Activated CD8-positive, alpha-beta memory T cell treated with anti-CD3 and anti-CD28 coated beads for 36 hours (primary cell): Measurements from ENCODE around the gene RTL10. TPM values are rescaled to one million over a fixed set of nuclear protein-coding genes. Genes with fewer than 3 reads are reported as not detected.

Experiments used
- CTCF ChIA-PET: fragments of 350-600 bp; sonication (Branson Sonifier 250); formaldehyde crosslinking; loops from one replicate; lab custom pipeline; 2021; ENCODE audit warnings: antibody characterized with exemption; lab: Charles Lee
- POLR2A ChIA-PET: fragments of 350-600 bp; sonication (Branson Sonifier 250); formaldehyde crosslinking; loops from one replicate; lab custom pipeline; 2021; ENCODE audit warnings: antibody characterized with exemption; lab: Charles Lee
- total RNA-seq, 2 experiments: library from RNA; stranded (reverse); gene quantifications; one replicate each; pipeline ENCODE4 v1.2.3, GENCODE V29; 2021

The RTL10 gene, protein sequence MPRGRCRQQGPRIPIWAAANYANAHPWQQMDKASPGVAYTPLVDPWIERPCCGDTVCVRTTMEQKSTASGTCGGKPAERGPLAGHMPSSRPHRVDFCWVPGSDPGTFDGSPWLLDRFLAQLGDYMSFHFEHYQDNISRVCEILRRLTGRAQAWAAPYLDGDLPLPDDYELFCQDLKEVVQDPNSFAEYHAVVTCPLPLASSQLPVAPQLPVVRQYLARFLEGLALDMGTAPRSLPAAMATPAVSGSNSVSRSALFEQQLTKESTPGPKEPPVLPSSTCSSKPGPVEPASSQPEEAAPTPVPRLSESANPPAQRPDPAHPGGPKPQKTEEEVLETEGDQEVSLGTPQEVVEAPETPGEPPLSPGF
- 10 to 100 TPM; 17.9 to 20.6 TPM for total RNA-seq

DNA sequence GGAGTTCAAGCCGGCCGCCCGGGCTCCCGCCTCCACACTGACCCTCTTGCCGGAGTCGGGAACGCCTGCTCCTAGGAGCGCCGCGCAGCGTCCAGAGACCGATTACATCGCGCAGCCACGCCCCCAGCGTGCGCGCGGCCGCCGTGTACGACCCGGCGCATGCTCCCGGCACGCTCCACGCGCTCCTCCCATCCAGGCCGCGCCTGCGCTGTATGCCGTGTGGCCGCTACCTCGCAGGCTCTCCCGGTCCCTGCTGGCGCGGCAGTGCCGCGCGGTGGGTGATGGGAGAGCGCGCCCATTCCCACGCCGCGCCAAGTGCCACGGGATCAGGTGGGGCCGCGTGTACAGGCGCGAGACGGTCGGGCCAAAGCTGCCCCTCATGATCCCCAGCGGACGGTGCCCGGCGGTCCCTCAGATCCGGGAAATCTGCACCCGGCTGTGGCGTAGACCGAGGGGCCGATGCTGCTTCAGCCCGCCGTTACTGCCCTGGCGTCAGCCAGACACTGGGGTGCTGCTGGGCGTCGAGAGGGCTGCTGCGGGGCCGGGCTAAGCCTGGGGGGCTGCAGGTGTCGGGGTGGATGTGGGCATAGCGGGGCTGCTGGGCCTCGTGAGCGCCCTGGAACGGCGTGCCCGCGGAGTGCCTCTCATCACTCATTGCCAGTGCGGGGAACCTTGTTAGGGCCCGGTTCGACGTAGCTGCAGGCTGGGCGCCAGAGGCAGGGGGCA is at the start of gene RTL10, which contains the start of gene GNB1L:
RTL10 (minus strand) TSS at position 97 of the 726 bp plus-strand sequence. CDS start 2,613 bp downstream, outside the sequence.
GNB1L (minus strand) TSS at position 97 of the 726 bp plus-strand sequence. CDS start 33,519 bp downstream, outside the sequence.
- CTCF ChIA-PET, result interaction anchor here (0.8 to 2.3 kb wide), 8 partner anchors 37 to 246 kb away, joined by 3 to 7 read pairs (median 4); no protein-coding TSS in a partner anchor
- POLR2A ChIA-PET, result interaction anchor here (1.0 to 3.6 kb wide), 4 partner anchors 10 to 87 kb away, joined by 3 to 35 read pairs (median 4); partner anchors contain the start of genes COMT and TXNRD2

DNA sequence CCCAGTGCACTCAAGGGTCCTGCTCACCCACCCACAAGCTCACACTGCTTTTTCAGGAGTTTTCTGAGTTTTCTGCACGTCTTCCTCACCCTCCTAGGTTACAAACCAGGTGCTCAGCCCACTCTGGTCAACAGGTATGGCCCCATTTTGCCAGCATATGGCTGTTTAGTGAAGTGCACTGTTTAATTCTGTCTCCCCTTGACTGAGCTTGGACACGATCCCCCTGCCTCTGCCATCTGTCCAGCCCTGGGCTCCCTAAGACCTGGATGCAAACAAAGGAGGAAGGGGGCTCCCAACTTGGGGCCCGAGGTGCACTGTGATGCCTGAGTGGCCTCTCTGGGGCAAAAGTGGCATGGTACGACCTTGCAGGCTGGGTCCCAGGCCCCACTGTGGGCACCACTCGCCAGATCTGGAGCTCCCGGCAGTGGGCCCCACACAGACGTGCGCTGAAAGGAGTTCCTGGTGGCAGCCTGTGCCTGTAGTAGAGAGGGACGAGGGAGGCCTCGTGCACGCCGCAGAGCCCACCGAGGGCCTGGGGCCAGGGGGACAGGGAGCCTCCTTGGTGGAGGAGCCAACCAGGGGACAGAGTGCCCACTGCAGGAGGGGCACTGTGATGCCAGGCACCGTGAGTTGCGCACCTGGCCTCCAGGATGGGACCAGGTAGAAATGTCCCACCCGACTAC is 49.6 kb upstream of the RTL10 start:
- ChIA-PET POLR2A (no interaction called here), CTCF (interaction anchor here (0.9 to 2.5 kb wide), 2 partner anchors 173 to 174 kb away, joined by 3 to 13 read pairs; no protein-coding TSS in a partner anchor)

DNA sequence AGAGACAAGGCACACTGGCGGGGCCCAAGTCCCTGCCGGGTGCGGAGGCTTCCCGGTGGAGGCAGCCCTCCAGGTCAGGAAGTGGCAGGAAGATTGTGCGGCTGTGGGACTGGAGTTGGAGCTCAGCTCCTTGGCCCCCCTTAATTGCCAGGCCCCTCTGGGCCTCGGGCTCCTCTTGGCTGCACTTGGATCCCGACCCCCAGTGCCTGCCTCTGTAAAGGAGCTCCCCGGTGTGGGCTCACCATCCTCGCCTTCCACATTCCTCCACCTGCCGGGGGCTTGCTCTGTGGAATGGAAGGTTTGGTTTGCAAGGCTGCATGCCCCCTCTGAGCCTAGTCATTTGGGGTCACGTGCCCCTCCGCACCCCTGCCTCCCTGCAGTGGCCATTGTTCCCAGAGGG is 48.8 kb upstream of the RTL10 start:
- ChIA-PET CTCF (interaction anchor here (0.9 kb wide), 2 partner anchors 8 to 173 kb away, joined by 3 read pairs; no protein-coding TSS in a partner anchor), POLR2A (no interaction called here)

DNA sequence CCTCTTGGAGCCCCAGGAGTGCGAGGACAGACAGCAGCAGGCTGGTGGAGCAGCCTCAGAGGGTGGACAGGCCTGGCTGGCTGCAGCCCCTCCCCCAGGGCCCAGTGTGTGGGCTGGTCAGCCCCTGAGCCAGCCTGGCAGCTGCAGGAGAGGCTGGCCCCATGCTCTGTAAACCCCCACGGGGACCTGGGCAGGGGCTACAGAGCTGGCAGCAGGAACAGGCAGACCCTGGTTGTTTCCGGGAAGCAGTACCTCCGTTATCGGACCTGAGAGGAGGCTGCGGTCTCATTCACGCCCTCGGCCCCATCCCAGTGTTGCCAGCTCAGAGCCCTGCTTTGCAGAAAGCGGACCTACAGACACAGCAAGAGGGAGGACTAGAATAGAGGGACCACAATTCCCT is 48.4 kb upstream of the RTL10 start:
- CTCF ChIA-PET, result interaction anchor here (0.9 kb wide), 2 partner anchors 9 to 172 kb away, joined by 3 read pairs; no protein-coding TSS in a partner anchor
- POLR2A ChIA-PET, result no interaction called here

DNA sequence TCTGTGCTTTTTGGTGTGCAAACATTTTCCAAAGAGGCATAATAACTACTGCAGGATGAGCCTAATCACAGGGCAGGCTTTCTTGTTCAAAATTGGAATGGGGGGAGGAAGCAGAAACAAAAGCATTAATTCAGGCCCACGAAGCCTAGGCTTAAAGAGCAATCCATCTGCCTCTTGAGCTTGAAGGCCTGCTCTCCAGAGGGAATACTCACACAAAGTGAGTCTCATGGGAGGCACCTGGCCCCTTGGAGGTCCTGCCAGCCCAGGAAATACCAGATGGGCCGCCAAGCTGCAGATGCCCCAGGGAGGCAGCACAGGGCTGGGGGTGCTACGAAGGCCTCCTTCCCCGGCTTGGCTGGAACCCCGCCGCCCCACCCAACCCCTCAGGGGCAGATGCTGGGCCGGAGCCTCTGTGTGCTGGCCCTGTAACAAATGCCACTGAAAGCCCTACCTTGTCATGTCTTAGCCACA is 47.6 kb upstream of the RTL10 start:
- POLR2A ChIA-PET, result no interaction called here
- CTCF ChIA-PET, result no interaction called here

DNA sequence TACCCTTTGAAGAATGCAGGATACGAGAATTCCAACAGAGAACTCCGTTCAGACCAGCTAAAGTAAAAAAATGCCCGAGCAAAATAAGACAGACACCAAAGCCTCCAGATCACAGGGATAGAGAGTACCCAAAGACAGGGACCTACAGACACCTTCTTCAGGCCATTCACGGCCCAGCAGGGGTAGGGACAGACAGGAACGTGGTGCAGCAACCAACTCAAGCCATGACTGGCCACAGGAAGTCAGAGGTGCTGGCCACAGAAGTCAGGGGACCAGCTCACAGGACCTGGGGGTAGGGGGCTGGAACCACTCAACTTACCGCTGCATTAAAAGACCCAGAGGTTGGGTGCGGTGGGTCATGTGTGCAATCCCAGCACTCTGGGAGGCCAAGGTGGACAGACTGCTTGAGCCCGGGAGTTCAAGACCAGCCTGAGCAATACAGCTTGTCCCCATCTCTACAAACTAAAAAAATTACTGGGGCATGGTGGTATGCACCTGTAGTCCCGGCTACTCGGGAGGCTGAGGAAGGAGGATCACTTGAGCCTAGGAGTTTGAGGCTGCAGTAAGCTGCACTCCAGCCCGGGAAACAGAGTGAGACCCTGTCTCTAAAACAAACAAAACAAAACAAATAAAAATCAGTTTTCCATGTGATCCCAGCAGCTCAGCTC is 47.0 kb upstream of the RTL10 start:
- POLR2A ChIA-PET, result no interaction called here
- CTCF ChIA-PET, result interaction anchor here (0.9 to 1.4 kb wide), 2 partner anchors 8 to 171 kb away, joined by 4 to 6 read pairs; no protein-coding TSS in a partner anchor

DNA sequence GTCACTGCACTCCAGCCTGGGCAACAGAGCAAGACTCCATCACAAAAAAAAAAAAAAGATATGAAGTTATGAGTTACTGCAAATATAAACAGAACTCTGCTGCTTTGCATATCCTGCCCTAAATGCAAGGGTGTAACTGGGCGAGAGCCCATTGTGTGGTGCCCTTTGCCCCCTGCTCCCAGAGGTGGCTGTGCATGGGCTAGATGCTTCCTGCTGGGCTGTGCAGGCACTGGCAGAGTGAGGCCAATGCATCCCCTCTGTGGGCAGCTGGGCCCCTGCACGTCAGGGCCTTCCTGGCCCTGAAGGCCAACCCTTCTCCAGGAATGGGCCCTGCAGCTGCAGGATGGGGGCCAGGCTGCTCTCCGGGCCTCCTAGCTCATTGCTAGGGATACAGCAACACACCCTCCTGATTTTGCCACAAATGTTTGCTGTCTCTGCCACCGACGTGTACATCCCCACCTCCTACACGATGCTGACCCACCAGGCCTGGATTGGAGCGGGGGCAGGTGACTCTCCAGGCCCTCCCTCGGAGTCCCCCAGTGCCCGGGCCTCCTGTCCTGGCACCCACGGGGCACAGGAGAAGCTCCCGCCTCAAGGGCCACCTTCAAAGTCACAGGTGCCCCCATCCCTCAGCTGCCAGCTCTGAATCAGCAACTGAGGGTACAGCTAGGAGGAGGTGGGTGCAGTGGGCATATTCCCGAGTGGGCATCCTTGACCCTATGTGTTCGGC is 46.2 kb upstream of the RTL10 start:
- CTCF ChIA-PET, result interaction anchor here (0.9 to 1.4 kb wide), 3 partner anchors 9 to 170 kb away, joined by 3 to 6 read pairs (median 4); partner anchors contain the start of genes COMT and TXNRD2
- POLR2A ChIA-PET, result no interaction called here

DNA sequence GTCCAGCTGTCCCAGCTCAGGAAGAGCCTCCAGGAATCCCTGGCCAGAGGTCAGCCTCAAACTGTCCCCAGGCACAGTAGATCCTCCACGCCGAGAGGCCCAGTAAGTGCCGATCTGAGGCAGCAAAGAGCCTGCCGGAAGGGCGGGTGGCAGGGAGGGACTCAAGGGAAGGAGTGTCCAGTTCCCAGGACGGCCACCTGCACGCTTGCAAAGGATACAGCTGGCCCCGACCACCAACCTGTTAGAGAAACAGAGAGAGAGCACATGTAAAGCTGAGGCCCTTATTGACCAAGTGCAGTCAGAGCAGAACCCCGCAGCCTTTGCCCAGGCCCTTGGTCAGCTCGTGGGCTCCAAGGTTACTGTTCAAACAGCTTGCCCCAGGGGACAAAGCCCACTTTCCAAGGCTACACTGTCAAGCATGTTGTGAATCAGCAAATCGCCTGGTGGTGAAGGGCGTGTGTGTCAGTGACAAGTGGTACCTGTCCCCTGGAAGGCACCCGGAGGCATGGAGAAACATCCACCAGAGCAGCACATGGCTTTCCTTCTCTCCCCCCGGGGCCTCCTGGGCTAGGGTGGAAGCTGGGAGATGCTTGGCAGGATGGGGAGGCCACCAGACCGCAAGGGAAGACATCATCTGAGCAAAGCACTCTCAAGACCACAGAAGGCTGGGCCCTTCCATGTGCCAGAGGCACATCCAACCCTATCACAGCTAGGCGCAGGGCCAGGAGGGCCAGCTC is 44.3 kb upstream of the RTL10 start:
- CTCF ChIA-PET, result interaction anchor here (4.0 kb wide), 1 partner anchor 168 kb away, joined by 16 read pairs; no protein-coding TSS in a partner anchor
- POLR2A ChIA-PET, result no interaction called here

DNA sequence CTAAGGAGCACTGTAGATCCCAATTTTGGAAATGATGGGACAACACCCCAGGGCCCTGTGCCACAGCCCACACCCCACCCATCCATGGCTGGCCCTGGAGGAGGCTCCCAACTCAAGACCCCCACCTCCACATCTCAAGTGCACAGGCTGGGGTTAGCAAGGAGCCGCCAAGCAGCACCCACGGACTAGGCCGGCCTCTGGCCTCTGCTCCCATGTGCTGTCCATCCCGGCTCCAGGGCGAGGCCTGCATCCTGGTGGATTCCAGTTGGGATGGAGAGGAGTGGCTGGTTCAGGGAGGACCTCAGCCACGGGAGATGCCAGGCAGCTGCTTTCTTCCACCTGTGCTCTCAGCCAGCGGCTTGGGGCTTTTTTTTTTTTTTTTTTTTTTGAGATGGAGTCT is 43.5 kb upstream of the RTL10 start:
- ChIA-PET CTCF (interaction anchor here (4.0 kb wide), 1 partner anchor 167 kb away, joined by 16 read pairs; no protein-coding TSS in a partner anchor), POLR2A (no interaction called here)

DNA sequence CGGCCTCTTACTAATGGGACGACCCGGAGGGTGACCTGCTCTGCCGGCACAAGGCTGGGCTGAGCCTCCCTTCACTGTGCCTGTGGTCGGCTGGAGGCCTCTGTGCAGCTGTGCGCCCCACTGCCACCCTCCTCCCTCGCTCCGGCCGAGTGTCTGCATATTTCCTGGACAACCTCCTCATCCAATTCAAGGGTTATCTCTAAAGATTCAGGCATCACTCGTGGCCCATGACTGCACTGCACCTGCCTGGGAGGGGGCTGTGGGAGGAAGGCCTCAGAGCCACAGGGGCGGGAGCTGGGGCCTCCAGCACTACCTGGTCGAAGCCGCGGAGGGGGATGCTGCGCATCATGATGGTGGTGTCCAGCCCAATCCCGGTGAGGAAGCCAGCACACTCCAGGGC is 43.1 kb upstream of the RTL10 start:
- CTCF ChIA-PET, result interaction anchor here (4.0 kb wide), 1 partner anchor 167 kb away, joined by 16 read pairs; no protein-coding TSS in a partner anchor
- POLR2A ChIA-PET, result no interaction called here

DNA sequence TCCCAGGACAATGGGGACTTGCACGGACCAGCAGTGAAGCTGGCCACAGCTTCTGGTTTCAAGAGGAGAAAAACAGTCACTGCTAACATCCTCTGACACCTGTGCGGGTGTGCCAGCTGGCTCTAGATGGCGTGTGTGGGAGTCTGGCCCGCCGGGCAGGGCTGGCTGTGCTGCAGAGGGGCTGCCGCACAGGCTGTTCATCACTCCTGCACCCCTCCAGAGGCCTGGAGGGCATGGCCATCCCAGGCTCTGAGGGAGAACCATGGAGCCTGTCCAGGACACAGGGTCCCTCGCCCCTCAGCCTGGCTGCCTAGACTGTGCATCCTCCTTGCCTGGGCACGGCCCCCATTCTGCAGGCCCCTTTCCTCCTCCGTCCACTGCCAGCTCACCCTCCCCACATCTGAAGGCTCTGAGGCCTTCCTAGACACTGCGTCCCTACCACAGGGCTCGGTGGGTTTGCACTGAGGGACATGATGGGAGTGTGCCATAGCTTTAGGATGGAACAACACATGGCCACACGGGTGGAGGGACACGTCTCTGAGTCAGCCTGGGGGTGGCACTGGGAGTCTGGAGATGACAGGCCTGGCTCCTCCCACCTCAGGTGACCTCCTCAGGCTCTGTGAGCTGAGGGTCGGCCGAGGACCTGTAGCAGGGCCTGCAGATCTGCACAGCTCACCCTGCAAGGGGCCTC is 42.1 kb upstream of the RTL10 start:
- ChIA-PET POLR2A (no interaction called here), CTCF (interaction anchor here (1.6 to 4.0 kb wide), 2 partner anchors 10 to 166 kb away, joined by 4 to 16 read pairs; no protein-coding TSS in a partner anchor)

DNA sequence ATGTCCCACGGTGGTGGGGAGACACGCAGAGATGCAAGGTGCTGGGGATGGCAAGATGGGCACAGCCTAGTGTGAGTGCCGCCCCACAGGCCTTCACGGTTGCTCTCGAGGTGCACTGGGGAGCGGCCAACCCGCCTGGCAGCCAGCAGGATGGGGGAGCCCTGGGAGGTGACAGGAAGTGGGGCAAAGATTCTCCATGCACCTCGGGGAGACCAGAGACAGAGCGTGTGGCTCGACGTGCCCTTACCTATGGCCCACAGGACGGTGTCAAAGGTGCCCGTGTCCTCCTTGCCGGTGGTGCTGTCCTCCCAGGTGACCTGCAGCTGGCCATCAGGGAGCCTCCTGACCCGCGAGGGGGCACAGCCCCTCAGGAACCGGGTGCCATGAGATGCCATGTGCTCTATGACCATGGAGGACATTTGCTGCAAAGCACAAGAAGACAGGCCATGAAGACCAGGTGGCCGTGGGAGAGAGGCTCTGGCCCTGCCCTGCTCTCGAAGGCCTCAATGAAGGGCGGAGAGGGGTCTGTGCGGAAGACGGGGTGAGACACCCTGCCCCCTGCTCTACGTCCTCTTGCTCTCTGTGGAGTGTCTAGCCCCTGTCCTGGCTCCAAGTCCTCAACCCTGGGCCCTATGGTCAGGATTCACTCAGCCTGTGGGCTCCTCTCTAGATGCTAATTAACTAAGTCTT is 40.6 kb upstream of the RTL10 start:
- ChIA-PET POLR2A (no interaction called here), CTCF (no interaction called here)

DNA sequence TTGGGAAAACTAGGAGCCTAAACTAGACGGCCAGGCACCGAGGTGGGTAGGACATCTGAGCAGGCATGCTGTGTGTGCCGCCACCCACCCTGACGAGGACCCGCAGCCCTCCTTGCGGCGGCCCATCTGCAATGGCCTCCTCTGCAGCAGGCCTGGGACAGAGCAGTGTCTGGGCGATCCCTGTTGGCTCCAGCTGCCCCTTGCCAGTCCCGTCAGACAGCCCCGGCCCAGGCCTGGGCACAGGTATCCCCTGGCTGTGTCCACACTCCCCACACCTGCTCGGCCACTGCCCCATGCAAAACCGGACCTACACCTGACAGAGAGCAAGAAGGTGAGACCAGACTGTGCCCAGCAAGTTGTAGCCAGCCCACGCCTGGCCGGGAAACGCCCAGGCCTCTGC is 38.7 kb upstream of the RTL10 start:
- ChIA-PET POLR2A (no interaction called here), CTCF (interaction anchor here (1.5 kb wide), 1 partner anchor 163 kb away, joined by 8 read pairs; no protein-coding TSS in a partner anchor)

DNA sequence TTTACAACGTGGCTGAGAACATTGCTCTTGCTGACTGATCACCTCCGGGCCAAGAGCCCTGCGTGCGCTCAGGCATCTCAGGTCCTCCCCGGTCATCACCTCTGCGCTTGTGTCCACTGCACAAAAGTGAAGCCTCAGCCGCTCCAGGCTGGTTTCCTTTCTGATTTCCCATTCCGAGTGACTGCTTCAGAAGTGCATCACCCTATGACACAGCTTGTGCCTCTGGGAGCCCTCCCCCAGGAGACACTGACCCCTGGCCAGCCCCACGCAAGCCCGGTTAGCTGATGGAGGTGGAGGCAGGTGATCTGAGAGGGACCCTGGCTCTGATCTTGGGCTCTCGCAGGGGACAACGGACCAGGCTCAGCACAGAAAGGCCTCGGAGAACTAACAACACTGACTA is 38.3 kb upstream of the RTL10 start:
- POLR2A ChIA-PET, result interaction anchor here (0.7 to 3.3 kb wide), 2 partner anchors 38 to 47 kb away, joined by 3 to 35 read pairs; partner anchors contain the start of genes GNB1L and RTL10
- CTCF ChIA-PET, result interaction anchor here (0.9 to 1.2 kb wide), 2 partner anchors 37 to 48 kb away, joined by 3 read pairs; partner anchors contain the start of genes COMT and TXNRD2

DNA sequence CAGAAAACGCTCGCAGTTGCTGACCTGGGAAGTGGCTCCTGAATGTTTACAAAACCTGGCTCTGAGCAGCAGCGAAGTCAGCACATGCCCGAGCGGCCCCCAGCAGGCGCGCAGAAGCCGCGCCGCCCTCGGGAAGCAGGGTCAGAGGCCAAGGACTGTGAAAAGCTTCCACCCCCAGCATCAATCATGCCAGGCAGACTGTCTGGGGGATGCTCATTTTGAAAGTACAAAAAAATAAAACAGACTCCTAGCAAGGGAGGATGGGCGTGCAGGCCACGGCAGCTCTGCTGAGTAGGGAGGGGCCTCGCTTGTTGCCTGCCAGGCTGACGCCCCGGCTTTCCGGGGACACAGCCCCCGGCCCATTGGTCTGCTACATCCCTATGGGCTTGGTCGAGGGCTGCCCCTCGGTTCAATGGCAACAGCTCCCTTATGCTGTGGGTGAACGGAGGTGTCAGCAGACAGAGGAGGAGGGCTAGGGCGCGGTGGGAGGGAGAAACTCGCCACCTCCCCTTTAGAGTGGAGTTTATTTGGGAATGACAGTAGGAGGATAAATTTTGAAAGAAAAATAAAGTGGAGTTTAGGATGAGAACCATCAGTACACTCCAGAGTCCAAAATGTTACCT is 37.7 kb upstream of the RTL10 start:
- POLR2A ChIA-PET, result interaction anchor here (0.7 to 3.3 kb wide), 4 partner anchors 37 to 60 kb away, joined by 3 to 35 read pairs (median 3); partner anchors contain the start of genes GNB1L and RTL10
- CTCF ChIA-PET, result interaction anchor here (0.7 to 1.2 kb wide), 6 partner anchors 33 to 136 kb away, joined by 3 to 4 read pairs (median 3); partner anchors contain the start of genes COMT, GNB1L, RTL10 and TXNRD2
